ENCODE measurements around the gene DENND5A.

DNA sequence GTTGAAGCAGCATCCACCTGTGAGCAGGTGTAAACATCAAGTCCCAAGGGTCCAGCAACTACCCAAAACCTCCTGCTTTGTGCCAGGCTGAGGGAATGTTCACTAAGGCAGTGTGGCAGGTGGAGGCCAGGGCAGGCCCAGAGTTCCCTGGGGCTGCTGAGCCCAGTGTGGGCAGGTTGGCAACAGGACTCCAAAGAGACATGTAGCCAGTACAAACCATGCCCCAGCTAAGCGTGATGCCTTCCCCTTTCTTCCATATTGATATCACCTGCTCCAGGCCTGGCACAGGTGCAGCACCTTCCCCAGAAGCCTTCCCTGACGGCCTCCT is 143.7 kb downstream of the DENND5A start:
- TF ChIP-seq, protein P1, sequence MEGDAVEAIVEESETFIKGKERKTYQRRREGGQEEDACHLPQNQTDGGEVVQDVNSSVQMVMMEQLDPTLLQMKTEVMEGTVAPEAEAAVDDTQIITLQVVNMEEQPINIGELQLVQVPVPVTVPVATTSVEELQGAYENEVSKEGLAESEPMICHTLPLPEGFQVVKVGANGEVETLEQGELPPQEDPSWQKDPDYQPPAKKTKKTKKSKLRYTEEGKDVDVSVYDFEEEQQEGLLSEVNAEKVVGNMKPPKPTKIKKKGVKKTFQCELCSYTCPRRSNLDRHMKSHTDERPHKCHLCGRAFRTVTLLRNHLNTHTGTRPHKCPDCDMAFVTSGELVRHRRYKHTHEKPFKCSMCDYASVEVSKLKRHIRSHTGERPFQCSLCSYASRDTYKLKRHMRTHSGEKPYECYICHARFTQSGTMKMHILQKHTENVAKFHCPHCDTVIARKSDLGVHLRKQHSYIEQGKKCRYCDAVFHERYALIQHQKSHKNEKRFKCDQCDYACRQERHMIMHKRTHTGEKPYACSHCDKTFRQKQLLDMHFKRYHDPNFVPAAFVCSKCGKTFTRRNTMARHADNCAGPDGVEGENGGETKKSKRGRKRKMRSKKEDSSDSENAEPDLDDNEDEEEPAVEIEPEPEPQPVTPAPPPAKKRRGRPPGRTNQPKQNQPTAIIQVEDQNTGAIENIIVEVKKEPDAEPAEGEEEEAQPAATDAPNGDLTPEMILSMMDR (conservative IDR thresholded peaks at IDR 0.05; ENCODE audit: low read length): no peak
- TF ChIP-seq EZH2phosphoT487 (IDR thresholded peaks at IDR 0.05; ENCODE audit: borderline replicate concordance, low read depth, low read length): no peak
